CD4-positive, alpha-beta T cell treated with Interleukin-6 at 100 ng/mL for 8 hours (primary cell): ENCODE results near the gene PEX16.

Source experiments
- DNase-seq: peaks from one replicate; pipeline ENCODE4 v3.0.0-alpha.2; 2020; ENCODE audit warnings: mixed read lengths, low spot score

PEX16 gene

GRCh38 chr11:45876401-45876800 is 41.3 kb downstream of the PEX16 start:
- DNase-seq, result no peak

DNA sequence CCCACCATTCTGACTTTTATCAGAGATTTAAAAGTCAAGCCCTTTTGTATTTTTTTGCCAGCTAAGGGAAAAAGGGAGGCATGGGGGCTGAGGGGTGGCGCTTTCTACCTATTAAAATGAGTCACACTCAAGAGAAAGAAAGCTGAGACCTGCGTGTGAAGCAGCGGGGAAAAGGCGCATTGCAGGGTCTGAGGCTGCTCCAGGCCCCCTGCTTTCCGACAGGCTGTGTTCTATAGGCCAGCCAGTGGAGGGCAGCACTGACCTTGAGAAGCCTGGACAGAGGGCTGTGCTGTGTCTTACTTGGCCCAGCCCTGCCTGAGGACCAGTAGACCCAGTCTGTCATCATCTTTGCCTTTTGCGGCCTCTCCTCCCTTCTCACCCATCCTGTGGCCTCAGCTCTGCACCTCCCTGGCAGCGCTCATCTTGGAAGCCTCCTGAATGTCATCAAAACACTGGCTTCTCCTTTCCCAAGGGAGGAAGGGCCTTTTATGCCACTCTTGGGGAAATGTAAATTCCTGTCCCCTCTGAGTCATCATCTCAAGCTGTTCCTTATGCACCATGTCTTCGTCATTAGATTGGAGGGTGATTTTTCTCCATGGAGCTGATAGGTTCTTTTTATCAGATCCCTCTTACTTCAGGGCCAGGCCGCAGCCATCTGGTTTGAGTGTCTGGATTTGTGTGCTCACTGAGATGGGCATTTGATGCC is 44.9 kb downstream of the PEX16 start:
- no peak for DNase-seq

- no peak for DNase-seq
Measured at GRCh38 chr11:45871638-45872037, 46.0 kb downstream of the PEX16 start.

GRCh38 chr11:45870706-45871105 is 47.0 kb downstream of the PEX16 start:
- DNase-seq, result no peak

DNA sequence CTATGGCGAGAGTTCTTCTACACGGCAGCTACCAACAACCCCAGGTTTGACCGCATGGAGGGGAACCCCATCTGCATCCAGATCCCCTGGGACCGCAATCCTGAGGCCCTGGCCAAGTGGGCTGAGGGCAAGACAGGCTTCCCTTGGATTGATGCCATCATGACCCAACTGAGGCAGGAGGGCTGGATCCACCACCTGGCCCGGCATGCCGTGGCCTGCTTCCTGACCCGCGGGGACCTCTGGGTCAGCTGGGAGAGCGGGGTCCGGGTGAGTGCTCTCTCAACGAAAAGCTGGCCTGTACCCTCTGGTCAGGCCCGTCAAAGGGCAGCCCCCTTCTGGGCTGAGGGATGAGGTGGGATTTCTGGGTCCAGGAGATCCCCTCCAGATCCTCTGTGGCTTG is 48.1 kb downstream of the PEX16 start:
- no peak for DNase-seq

DNA sequence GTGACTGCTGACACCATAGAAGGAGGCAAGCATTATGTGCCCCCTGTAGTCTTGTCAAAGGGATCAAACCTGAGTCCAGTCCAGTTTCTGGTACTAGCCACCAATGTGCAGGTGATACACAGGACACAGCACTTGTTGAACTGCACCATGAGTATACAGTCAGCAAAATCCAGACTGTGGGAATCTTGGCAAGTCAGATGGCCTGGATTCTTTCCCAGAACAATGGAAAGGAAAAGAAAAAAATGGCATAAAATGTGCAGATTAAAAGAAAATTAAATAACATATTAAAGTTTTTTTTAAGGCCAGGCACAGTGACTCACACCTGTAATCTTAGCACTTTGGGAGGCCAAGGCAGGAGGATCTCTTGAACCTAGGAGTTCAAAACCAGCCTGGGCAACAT is 53.6 kb downstream of the PEX16 start:
- no peak for DNase-seq

DNA sequence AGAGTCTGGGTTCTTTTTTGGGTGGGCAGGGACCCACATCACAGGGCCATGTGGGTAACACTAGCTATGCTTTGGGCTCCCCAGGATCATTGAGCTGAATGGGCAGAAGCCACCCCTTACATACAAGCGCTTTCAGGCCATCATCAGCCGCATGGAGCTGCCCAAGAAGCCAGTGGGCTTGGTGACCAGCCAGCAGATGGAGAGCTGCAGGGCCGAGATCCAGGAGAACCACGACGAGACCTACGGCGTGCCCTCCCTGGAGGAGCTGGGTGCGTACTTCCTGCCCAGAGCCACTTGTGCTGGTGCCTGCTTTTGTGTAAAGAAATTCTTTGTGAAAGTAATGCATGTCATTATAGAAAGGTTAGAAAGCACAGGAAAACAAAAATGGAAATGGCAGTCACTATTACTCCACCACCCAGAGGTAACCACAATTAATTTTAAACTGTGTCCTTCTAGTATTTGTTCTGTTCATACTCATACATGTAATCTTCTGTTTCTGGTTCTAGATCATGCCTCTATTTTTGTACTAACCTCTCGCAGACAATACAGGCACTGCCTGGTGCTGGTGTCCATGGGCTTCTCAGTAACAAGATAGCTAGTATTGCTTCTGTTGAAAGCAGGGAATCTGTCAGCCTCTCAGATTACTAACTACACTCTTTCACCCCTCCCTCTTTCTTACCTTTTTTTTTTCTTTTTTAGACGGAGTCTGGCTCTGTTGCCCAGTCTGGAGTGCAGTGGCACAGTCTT is 56.7 kb downstream of the PEX16 start:
- DNase-seq, result no peak

DNA sequence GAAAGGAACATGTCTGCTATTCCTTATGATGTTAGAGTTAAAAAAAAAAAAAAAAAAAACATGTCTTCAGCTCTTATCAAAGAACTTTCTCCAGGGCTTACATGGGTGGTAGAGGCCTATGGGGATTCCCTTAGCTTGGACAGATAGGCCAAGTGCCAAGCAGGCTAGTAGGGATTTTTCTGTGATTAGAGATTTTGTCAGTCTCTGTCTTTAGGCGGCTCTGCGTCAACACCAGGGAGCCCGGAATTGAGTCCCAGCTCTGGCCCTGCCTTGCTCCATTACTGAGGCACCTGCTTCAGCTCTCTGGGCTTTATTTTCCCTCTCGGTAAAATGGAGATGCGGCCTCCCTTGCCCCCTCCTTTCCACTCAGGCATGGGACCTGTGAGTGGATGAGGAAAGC is 57.3 kb downstream of the PEX16 start:
- no peak for DNase-seq
